SU-DHL-6 (cell line): ENCODE data around the gene XKR7.

Experiments
- H2AFZ ChIP-seq: fragments of 200-600 bp; sonication (generic); 2 replicates; pipeline ENCODE4 v1.6.1; 2014; ENCODE audit warnings: low read depth, mild to moderate bottlenecking, moderate library complexity, mixed read lengths, antibody characterized with exemption, low read length; ENCODE audit not compliant: severe bottlenecking
- H3F3A ChIP-seq: fragments of 200-600 bp; shearing (Covaris generic); 2 replicates; pipeline ENCODE4 v1.6.0; 2016; ENCODE audit warnings: antibody characterized with exemption, mild to moderate bottlenecking; ENCODE audit not compliant: insufficient read depth
- H3K27ac ChIP-seq: fragments of 200-600 bp; sonication (generic); 2 replicates; pipeline ENCODE4 v1.5.1; 2016; ENCODE audit warnings: low read depth, mild to moderate bottlenecking, low read length, moderate library complexity, mixed read lengths
- H3K27me3 ChIP-seq: fragments of 200-600 bp; sonication (generic), shearing (Covaris generic); 2 replicates; pipeline ENCODE4 v1.6.0; 2014; ENCODE audit warnings: mild to moderate bottlenecking, low read length
- H3K36me3 ChIP-seq: fragments of 200-600 bp; sonication (generic); 2 replicates; pipeline ENCODE4 v1.6.1; 2014; ENCODE audit warnings: mild to moderate bottlenecking, low read length, mixed read lengths
- H3K4me2 ChIP-seq: fragments of 300-600, 200-600 bp; shearing (Covaris generic), sonication (generic); 2 replicates; pipeline ENCODE4 v1.6.0; 2014; ENCODE audit warnings: low read length, low read depth, mild to moderate bottlenecking; ENCODE audit not compliant: poor library complexity, severe bottlenecking
- H3K4me3 ChIP-seq: fragments of 200-600 bp; sonication (generic); 2 replicates; pipeline ENCODE4 v1.5.1; 2014; ENCODE audit warnings: antibody characterized with exemption, low read length, mild to moderate bottlenecking, mixed read lengths; ENCODE audit not compliant: insufficient read depth, poor library complexity, severe bottlenecking
- H3K79me2 ChIP-seq: fragments of 200-600 bp; sonication (generic); 2 replicates; pipeline ENCODE4 v1.6.1; 2014; ENCODE audit warnings: mild to moderate bottlenecking, low read length, moderate library complexity; ENCODE audit not compliant: insufficient read depth
- H3K9ac ChIP-seq: fragments of 200-600 bp; sonication (generic); 2 replicates; pipeline ENCODE4 v1.7.0; 2014; ENCODE audit warnings: mild to moderate bottlenecking, low read length
- H3K9me2 ChIP-seq: fragments of 200-600 bp; sonication (generic); replicated peaks from 2 replicates; pipeline ENCODE4 v1.6.1; 2014; ENCODE audit warnings: low read length; ENCODE audit not compliant: insufficient read depth
- H3K9me3 ChIP-seq: fragments of 200-600 bp; sonication (generic); 2 replicates; pipeline ENCODE4 v1.6.1; 2014; ENCODE audit warnings: low read length, mixed read lengths; ENCODE audit not compliant: insufficient read depth
- H4K20me1 ChIP-seq: fragments of 200-600 bp; sonication (generic); 2 replicates; pipeline ENCODE4 v1.6.1; 2014; ENCODE audit warnings: low read depth, mild to moderate bottlenecking, antibody characterized with exemption, low read length, moderate library complexity, mixed read lengths
- EZH2phosphoT487 ChIP-seq: fragments of 200-600 bp; sonication (generic), shearing (Covaris generic); conservative IDR thresholded peaks from 2 replicates; pipeline ENCODE4 v1.6.1; 2018; ENCODE audit warnings: mild to moderate bottlenecking, antibody characterized with exemption, low read length, moderate library complexity, mixed read lengths
- TF ChIP-seq, protein P1 (sequence below): fragments of 200-600 bp; sonication (generic); IDR thresholded peaks from one replicate; pipeline ENCODE4 v1.5.1; 2017; ENCODE audit warnings: antibody characterized with exemption, mild to moderate bottlenecking, low read length, moderate library complexity; ENCODE audit not compliant: insufficient read depth, poor library complexity, severe bottlenecking

Gene XKR7

DNA sequence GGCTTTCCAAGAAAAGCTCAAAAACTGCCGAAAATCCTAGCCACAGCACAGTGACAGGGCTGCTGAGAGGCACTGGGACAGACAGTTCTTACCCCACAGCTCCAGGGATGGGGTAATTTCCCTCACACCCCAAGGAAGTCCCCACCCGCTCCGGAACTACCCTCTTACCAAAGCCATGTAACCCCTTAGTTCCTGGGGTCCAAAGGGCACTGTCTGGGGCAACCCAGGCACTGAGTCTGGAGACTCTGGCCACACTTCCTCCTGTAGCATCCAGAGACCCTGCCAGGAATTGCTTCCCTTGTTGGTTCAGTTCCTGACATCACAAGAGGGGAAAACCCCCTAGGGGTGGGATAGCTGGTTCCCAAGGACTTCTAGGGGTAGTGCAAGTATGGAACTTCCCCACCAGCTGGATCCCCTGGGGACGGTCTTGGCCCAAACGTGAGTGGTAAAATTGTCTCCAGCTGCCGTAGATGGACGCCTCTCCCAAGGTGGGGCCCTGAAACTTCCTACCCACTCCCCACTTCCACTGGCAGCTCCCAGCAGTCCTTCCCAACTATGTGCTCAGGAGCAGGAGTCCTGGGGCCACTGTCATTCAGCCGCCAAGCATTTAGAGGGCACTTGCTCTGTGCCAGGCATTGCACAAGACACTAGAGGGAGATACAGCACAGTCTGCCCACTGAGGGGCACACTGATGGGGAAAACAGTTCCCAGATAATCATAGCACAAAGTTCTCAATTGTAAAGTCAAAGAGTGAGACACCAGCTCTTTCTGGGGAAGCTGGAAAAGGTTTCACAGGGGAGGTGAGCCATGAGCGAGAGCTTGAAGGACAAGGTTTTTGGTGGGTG, 66.9 kb downstream of the XKR7 start:
- H3K36me3 ChIP-seq: no peaks in the 10 kb centered on the region
- H3K79me2 ChIP-seq: no peaks in the 10 kb centered on the region
- peak overlapping the region; percentile 81 for H3K4me2 ChIP-seq
- H3K4me3 ChIP-seq: no peak overlapping the region
- peak overlapping the region; percentile 44 for H2AFZ ChIP-seq
- H4K20me1 ChIP-seq: no peaks in the 10 kb centered on the region
- peak overlapping the region; percentile 63 for H3K9ac ChIP-seq
- TF ChIP-seq, protein P1, sequence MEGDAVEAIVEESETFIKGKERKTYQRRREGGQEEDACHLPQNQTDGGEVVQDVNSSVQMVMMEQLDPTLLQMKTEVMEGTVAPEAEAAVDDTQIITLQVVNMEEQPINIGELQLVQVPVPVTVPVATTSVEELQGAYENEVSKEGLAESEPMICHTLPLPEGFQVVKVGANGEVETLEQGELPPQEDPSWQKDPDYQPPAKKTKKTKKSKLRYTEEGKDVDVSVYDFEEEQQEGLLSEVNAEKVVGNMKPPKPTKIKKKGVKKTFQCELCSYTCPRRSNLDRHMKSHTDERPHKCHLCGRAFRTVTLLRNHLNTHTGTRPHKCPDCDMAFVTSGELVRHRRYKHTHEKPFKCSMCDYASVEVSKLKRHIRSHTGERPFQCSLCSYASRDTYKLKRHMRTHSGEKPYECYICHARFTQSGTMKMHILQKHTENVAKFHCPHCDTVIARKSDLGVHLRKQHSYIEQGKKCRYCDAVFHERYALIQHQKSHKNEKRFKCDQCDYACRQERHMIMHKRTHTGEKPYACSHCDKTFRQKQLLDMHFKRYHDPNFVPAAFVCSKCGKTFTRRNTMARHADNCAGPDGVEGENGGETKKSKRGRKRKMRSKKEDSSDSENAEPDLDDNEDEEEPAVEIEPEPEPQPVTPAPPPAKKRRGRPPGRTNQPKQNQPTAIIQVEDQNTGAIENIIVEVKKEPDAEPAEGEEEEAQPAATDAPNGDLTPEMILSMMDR: peak; percentile 94
- TF ChIP-seq EZH2phosphoT487: no peak
- peak overlapping the region; percentile 99 for H3K27ac ChIP-seq
- H3K27me3 ChIP-seq: no peaks in the 10 kb centered on the region
- H3K9me3 ChIP-seq: no peaks in the 10 kb centered on the region
- H3K9me2 ChIP-seq: no peaks in the 10 kb centered on the region
- H3F3A ChIP-seq: peaks cover 60% of the 10 kb centered on the region

DNA sequence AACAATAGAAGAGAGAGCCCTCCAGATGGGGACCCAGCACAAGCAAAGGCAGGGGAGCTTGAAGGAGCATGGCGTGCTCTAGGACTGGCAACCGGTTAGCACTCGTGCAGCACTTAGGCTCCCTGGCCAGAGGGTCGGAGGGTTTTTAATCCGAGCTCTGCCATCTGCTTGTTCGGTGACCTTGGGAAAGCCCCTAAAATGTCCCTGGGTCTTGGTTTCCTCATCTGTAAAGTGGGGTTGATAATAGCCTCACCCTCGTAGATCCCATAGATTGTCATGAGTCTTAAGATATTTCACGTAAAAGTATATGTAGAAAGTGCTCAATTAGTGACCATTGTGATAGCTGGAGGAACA, 67.5 kb downstream of the XKR7 start:
- Histone ChIP-seq H3K79me2 (no peaks in the 10 kb centered on the region), H3K9ac (peak overlapping the region; percentile 63), H3K27me3 (no peaks in the 10 kb centered on the region), H4K20me1 (no peaks in the 10 kb centered on the region), H3K4me3 (peak overlapping the region; percentile 26), H3K9me3 (no peaks in the 10 kb centered on the region), H3K27ac (peak overlapping the region; percentile 99), H2AFZ (peak overlapping the region; percentile 44), H3F3A (peaks cover 65% of the 10 kb centered on the region), H3K4me2 (peak overlapping the region; percentile 81), H3K9me2 (no peaks in the 10 kb centered on the region), H3K36me3 (no peaks in the 10 kb centered on the region)
- TF ChIP-seq, protein P1: no peak
- TF ChIP-seq EZH2phosphoT487: no peak

DNA sequence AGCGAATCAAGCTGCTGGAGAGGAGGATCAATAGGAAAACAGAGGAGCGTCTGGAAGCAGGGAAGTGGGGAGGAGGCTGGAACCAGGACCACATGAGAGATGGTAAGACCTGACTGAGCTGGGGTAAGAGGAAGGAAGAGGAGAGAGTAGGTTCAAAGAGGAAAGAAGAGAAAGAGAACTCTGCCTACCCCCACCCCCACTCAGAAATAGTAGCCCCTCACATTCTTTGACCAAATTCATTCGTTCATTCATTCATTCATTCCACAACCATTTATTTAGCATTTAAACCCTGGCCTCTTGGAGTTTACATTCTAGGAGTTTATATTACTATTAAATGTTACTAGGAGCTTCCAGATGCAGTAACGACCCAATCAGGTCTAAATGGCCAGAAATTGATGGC, 68.3 kb downstream of the XKR7 start:
- Histone ChIP-seq H3K9me2 (no peaks in the 10 kb centered on the region), H3K27ac (peak overlapping the region; percentile 99), H3F3A (peaks cover 72% of the 10 kb centered on the region), H3K36me3 (no peaks in the 10 kb centered on the region), H4K20me1 (no peaks in the 10 kb centered on the region), H3K27me3 (no peaks in the 10 kb centered on the region), H2AFZ (peak overlapping the region; percentile 44), H3K9me3 (no peaks in the 10 kb centered on the region), H3K9ac (peak overlapping the region; percentile 63), H3K4me3 (peak overlapping the region; percentile 26), H3K4me2 (peak overlapping the region; percentile 81), H3K79me2 (no peaks in the 10 kb centered on the region)
- no peak for TF ChIP-seq EZH2phosphoT487
- TF ChIP-seq, protein P1: no peak
